Natural killer cell (primary cell): ENCODE results near the gene HCN1. TPM values are rescaled to one million over a fixed set of nuclear protein-coding genes. Genes with fewer than 3 reads are reported as not detected.

ENCODE experiments used
- ATAC-seq, 3 donors: fragments of 150-1000 bp in 2 of 3; fragments of 200-7000 bp in 1 of 3; cut with Tn5 transposase; 1 replicate in 1 of 3; 2 replicates in 2 of 3; pipeline ENCODE4 v1.10.0; 2021; ENCODE audit warnings: mild to moderate bottlenecking in 2 of 3, moderate library complexity in 2 of 3
- DNase-seq, 2 donors: peaks; one replicate each; pipeline versions ENCODE4 v3.0.0 to v3.0.0-alpha.2; 2013 to 2021; ENCODE audit warnings: mixed read lengths in 1 of 2
- H3K27ac ChIP-seq: one replicate; pipeline ENCODE4 v1.5.1; 2013; ENCODE audit warnings: mild to moderate bottlenecking, low read length
- H3K27me3 ChIP-seq: one replicate; pipeline ENCODE4 v1.6.1; 2013; ENCODE audit warnings: low read length; ENCODE audit not compliant: control insufficient read depth, insufficient read depth
- H3K36me3 ChIP-seq: one replicate; pipeline ENCODE4 v1.6.1; 2013; ENCODE audit warnings: low read length; ENCODE audit not compliant: control insufficient read depth, insufficient read depth
- H3K4me1 ChIP-seq: one replicate; pipeline ENCODE4 v1.6.1; 2013; ENCODE audit warnings: low read length; ENCODE audit not compliant: control insufficient read depth, insufficient read depth
- H3K4me3 ChIP-seq: one replicate; pipeline ENCODE4 v1.5.1; 2013; ENCODE audit warnings: low read length
- H3K9me3 ChIP-seq: one replicate; pipeline ENCODE4 v1.6.1; 2013; ENCODE audit warnings: low read length; ENCODE audit not compliant: control insufficient read depth, insufficient read depth
- H3K27ac Mint-ChIP-seq, 2 donors: one replicate each; pipeline ENCODE4 v1.8.0; 2022; ENCODE audit warnings: mild to moderate bottlenecking in 2 of 2, mixed read lengths in 2 of 2, moderate library complexity in 1 of 2
- H3K27me3 Mint-ChIP-seq, 2 donors: one replicate each; pipeline ENCODE4 v1.8.0; 2022; ENCODE audit warnings: low read depth in 2 of 2, mixed read lengths in 2 of 2
- H3K36me3 Mint-ChIP-seq: one replicate; pipeline ENCODE4 v1.8.0; 2022; ENCODE audit warnings: mixed read lengths
- H3K4me1 Mint-ChIP-seq, 2 donors: one replicate each; pipeline ENCODE4 v1.8.0; 2022; ENCODE audit warnings: mixed read lengths in 2 of 2
- H3K4me3 Mint-ChIP-seq: one replicate; pipeline ENCODE4 v1.8.0; 2022; ENCODE audit warnings: mild to moderate bottlenecking, moderate library complexity, mixed read lengths
- H3K9me3 Mint-ChIP-seq, 2 donors: one replicate each; pipeline ENCODE4 v1.8.0; 2022; ENCODE audit warnings: mixed read lengths in 2 of 2
- WGBS: methylation state at CpG from one replicate; pipeline ENCODE4 v1.1.7; 2013; ENCODE audit warnings: missing lambda C conversion rate; ENCODE audit not compliant: insufficient coverage; 5-methylcytosine and 5-hydroxymethylcytosine counted together
- intact Hi-C: fragments of 100-400 bp; cut with micrococcal nuclease; formaldehyde crosslinking; loops from one replicate; pipeline ENCODE4 v1.14.2; 2022
- total RNA-seq, 4 donors: library from RNA; stranded (reverse); fragments of 120-200 nt in 1 of 4; gene quantifications; one replicate each; pipeline versions ENCODE4 v1.2.3 to v1.2.4, GENCODE V29; 2013 to 2022
- TF ChIP-seq, protein P1 (sequence below): fragments of 200-600 bp; IDR thresholded peaks from one replicate; pipeline ENCODE4 v1.8.0; 2022; ENCODE audit warnings: antibody characterized with exemption

The HCN1 gene
- total RNA-seq, 3 donors from 2014 or later (not counting 1 experiment from before 2014, with no cell fraction given): not detected

DNA sequence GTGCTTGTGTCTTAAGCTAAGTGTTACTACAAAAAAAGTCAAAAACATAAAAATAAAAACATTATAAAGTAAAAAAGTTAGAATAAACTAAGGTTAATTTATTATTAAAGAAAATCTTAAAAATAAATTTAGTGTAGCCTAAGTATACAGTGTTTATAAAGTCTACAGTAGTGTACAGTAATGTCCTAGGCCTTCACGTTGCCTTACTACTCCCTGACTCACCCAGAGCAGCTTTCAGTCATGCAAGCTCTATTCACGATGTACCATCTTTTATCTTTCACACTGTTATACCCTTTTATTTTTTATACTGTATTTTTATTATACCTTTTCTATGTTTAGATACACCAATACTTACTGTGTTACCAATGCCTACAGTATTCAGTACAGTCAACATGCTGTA, 288.1 kb downstream of the HCN1 start:
- intact Hi-C loops: no loop called here
- H3K4me1 Mint-ChIP-seq: no peaks in the 10 kb centered on the region
- 83% methylated on average over 1 of the region's 2 CpGs for WGBS

DNA sequence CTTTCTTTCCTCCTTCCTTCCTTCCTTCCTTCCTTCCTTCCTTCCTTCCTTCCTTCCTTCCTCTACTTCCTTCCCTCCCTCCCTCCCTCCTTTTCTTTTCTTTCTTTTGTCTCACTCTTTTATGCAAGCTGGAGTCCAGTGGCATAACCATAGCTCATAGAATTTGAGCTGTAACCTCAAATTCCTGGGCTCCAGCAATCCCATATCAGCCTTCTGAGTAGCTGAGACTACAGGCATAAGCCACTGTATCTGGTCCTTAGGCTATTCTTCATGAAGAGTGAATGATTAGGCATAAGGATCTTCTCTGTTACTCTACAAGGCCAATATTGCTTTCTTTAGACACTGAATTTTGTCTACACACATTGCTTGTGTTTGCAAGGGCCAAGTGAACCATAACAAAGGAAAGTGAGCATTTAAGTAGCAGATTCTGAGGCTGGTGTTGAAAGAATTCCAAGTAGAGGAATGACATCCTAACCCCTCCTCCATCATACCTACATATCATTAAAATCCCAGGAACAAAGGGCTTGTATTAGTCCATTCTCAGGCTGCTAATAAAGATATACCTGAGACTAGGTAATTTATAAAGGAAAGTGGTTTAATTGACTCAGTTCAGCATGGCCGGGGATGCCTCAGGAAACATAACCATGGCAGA, 293.2 kb downstream of the HCN1 start:
- ATAC-seq: no peak
- peaks cover 11 to 13% of the 10 kb centered on the region in 2 donors for H3K9me3 Mint-ChIP-seq
- H3K4me1 Mint-ChIP-seq: no peaks in the 10 kb centered on the region
- no peaks in the 10 kb centered on the region for H3K27me3 Mint-ChIP-seq
- H3K27ac Mint-ChIP-seq: no peak overlapping the region
- WGBS: 92% methylated on average over 1 of the region's 1 CpG
- H3K9me3 ChIP-seq: peaks cover 3% of the 10 kb centered on the region
- H3K36me3 ChIP-seq: no peaks in the 10 kb centered on the region
- H3K36me3 Mint-ChIP-seq: no peaks in the 10 kb centered on the region
- no peak overlapping the region for H3K4me3 Mint-ChIP-seq
- no peaks in the 10 kb centered on the region for H3K4me1 ChIP-seq
- H3K27me3 ChIP-seq: no peaks in the 10 kb centered on the region
- intact Hi-C loops: no loop called here
- DNase-seq: no peak
- TF ChIP-seq, protein P1, sequence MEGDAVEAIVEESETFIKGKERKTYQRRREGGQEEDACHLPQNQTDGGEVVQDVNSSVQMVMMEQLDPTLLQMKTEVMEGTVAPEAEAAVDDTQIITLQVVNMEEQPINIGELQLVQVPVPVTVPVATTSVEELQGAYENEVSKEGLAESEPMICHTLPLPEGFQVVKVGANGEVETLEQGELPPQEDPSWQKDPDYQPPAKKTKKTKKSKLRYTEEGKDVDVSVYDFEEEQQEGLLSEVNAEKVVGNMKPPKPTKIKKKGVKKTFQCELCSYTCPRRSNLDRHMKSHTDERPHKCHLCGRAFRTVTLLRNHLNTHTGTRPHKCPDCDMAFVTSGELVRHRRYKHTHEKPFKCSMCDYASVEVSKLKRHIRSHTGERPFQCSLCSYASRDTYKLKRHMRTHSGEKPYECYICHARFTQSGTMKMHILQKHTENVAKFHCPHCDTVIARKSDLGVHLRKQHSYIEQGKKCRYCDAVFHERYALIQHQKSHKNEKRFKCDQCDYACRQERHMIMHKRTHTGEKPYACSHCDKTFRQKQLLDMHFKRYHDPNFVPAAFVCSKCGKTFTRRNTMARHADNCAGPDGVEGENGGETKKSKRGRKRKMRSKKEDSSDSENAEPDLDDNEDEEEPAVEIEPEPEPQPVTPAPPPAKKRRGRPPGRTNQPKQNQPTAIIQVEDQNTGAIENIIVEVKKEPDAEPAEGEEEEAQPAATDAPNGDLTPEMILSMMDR: no peak
- H3K4me3 ChIP-seq: no peak overlapping the region
- no peak overlapping the region for H3K27ac ChIP-seq

More for the DNA sequence above, 288.1 kb downstream of the HCN1 start:
- Histone ChIP-seq H3K27ac (no peak overlapping the region), H3K4me1 (no peaks in the 10 kb centered on the region), H3K4me3 (no peak overlapping the region), H3K27me3 (no peaks in the 10 kb centered on the region), H3K9me3 (no peaks in the 10 kb centered on the region), H3K36me3 (no peaks in the 10 kb centered on the region)
- ATAC-seq: no peak
- no peak for DNase-seq
- Mint-ChIP-seq H3K27ac (no peak overlapping the region), H3K9me3 (peaks cover 6 to 11% of the 10 kb centered on the region in 2 donors), H3K4me3 (no peak overlapping the region), H3K36me3 (no peaks in the 10 kb centered on the region), H3K27me3 (no peaks in the 10 kb centered on the region)
- TF ChIP-seq, protein P1: no peak

DNA sequence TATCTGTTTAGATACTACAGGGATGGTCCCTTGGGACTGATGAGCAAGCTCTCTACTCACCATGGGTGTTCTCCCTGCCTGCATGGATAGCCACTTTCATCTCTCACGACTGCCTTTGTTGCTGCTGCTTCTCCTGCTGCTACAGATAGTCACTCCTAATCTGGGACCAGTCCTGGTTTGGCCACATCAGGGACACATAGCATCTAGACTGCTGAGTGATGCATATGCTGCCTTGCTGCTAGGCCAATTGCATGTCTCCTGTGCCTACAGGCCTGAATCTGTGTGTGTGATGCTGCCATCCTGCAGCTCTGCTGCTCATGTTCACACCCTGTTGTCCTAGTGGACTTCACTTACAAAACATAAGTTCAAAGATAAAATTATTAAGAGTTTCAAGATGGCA, 297.1 kb downstream of the HCN1 start:
- 77% methylated on average over 1 of the region's 1 CpG for WGBS
- Mint-ChIP-seq H3K27ac (no peak overlapping the region), H3K4me1 (no peaks in the 10 kb centered on the region), H3K9me3 (peaks cover 14 to 15% of the 10 kb centered on the region in 2 donors), H3K27me3 (no peaks in the 10 kb centered on the region), H3K4me3 (no peak overlapping the region), H3K36me3 (no peaks in the 10 kb centered on the region)
- ATAC-seq: no peak
- H3K9me3 ChIP-seq: peaks cover 3% of the 10 kb centered on the region
- TF ChIP-seq, protein P1: no peak
- no peaks in the 10 kb centered on the region for H3K27me3 ChIP-seq
- intact Hi-C loops: no loop called here
- H3K36me3 ChIP-seq: no peaks in the 10 kb centered on the region
- H3K4me3 ChIP-seq: no peak overlapping the region
- H3K27ac ChIP-seq: no peak overlapping the region
- no peak for DNase-seq
- no peaks in the 10 kb centered on the region for H3K4me1 ChIP-seq
